Sigmoid colon (tissue), 7 donors: ENCODE data around the gene ASB4. TPM values are rescaled to one million over a fixed set of nuclear protein-coding genes. Genes with fewer than 3 reads are reported as not detected.
"Not testable (repeated sequence)": the region's sequence is repeated elsewhere in the genome, so short reads cannot be mapped to it uniquely, and the experiment has no call there.

Experiments used
- DNase-seq: peaks from one replicate; pipeline ENCODE4 v3.0.0-alpha.2; 2019
- H3K27ac ChIP-seq, 4 donors: fragments of 200-600 bp; sonication (generic); one replicate each; pipeline ENCODE4 v1.5.1; 2016 to 2019; ENCODE audit warnings: mild to moderate bottlenecking in 1 of 4
- H3K27me3 ChIP-seq, 3 donors: fragments of 200-600 bp; sonication (generic); one replicate each; pipeline ENCODE4 v1.5.1; 2019; ENCODE audit warnings: mild to moderate bottlenecking in 1 of 3
- H3K36me3 ChIP-seq, 4 donors: fragments of 200-600 bp; sonication (generic); one replicate each; pipeline ENCODE4 v1.5.1; 2016 to 2019
- H3K4me1 ChIP-seq, 4 donors: fragments of 200-600 bp; sonication (generic); one replicate each; pipeline ENCODE4 v1.5.1; 2017 to 2019
- H3K4me3 ChIP-seq, 4 donors: fragments of 200-600 bp; sonication (generic); one replicate each; pipeline ENCODE4 v1.5.1; 2017 to 2019; ENCODE audit warnings: mild to moderate bottlenecking in 2 of 4, moderate library complexity in 1 of 4
- H3K9me3 ChIP-seq, 4 donors: fragments of 200-600 bp in 3 of 4; sonication (generic) in 3 of 4; one replicate each; pipeline versions ENCODE4 v1.5.1 to v1.6.1; 2013 to 2019
- CTCF ChIP-seq, 4 experiments: fragments of 450-650 bp in 3 of 4; fragments of 200-600 bp in 1 of 4; IDR thresholded peaks; one replicate each; pipeline ENCODE4 v1.5.1; 2016 to 2019; ENCODE audit warnings: antibody characterized with exemption in 4 of 4, mild to moderate bottlenecking in 3 of 4, moderate library complexity in 2 of 4
- EP300 ChIP-seq, 4 donors: sonication (generic); formaldehyde crosslinking; IDR thresholded peaks; one replicate each; pipeline ENCODE4 v1.6.1; 2017; ENCODE audit warnings: antibody characterized with exemption in 4 of 4
- POLR2A ChIP-seq, 2 donors: fragments of 450-650 bp; IDR thresholded peaks; one replicate each; pipeline ENCODE4 v1.6.1; 2016; ENCODE audit warnings: antibody characterized with exemption in 2 of 2, mild to moderate bottlenecking in 2 of 2, moderate library complexity in 2 of 2
- POLR2AphosphoS5 ChIP-seq, 4 donors: sonication (generic); formaldehyde crosslinking; IDR thresholded peaks; one replicate each; pipeline ENCODE4 v1.6.1; 2017; ENCODE audit warnings: antibody characterized with exemption in 4 of 4
- WGBS, 2 donors: extraction: QIAGEN DNeasy Blood & Tissue Kit; methylation state at CpG; one replicate each; pipeline ENCODE4 v1.1.7; 2013; 5-methylcytosine and 5-hydroxymethylcytosine counted together
- intact Hi-C: fragments of 100-400 bp; cut with DNase I; formaldehyde crosslinking; loops from one replicate; pipeline ENCODE4 v1.15.1; 2023
- polyA plus RNA-seq, 3 donors: library from polyadenylated mRNA; stranded (reverse); fragments of 200-250 nt; gene quantifications; one replicate each; pipeline ENCODE4 v1.2.3, GENCODE V29; 2013
- total RNA-seq, 4 donors: library from RNA; depleted of rRNA; stranded (reverse); fragments of >200 nt; gene quantifications; one replicate each; pipeline ENCODE4 v1.1.0, GENCODE V29; 2016
- donor health status: healthy with polysubstance abuse.
- donor health status: Bipolar disorder and iron deficiency.
- donor health status: healthy.

The ASB4 gene
- total and polyA plus RNA-seq, 7 donors: 0.19 TPM; not detected in 6

- intact Hi-C loops: no loop called here
Measured at GRCh38 chr7:95502403-95502802, 16.7 kb downstream of the ASB4 start.

GRCh38 chr7:95503271-95504131 lies 17.8 kb downstream of the ASB4 start:
- 86 to 89% methylated on average over 6 of the region's 6 CpGs for WGBS, 2 donors
- H3K4me3 ChIP-seq: no peak overlapping the region
- no peaks in the 10 kb centered on the region for H3K4me1 ChIP-seq
- H3K9me3 ChIP-seq: no peaks in the 10 kb centered on the region
- no peak for DNase-seq
- H3K36me3 ChIP-seq: no peaks in the 10 kb centered on the region
- intact Hi-C loops: no loop called here
- TF ChIP-seq POLR2A (IDR thresholded peaks at IDR 0.05): no peak
- no peak for TF ChIP-seq POLR2AphosphoS5 (IDR thresholded peaks at IDR 0.05)
- TF ChIP-seq CTCF (IDR thresholded peaks at IDR 0.05): no peak
- no peak overlapping the region for H3K27ac ChIP-seq
- no peaks in the 10 kb centered on the region for H3K27me3 ChIP-seq

More at GRCh38 chr7:95502403-95502802, 16.7 kb downstream of the ASB4 start:
- Histone ChIP-seq H3K4me3 (no peak overlapping the region), H3K36me3 (no peaks in the 10 kb centered on the region), H3K9me3 (no peaks in the 10 kb centered on the region), H3K27ac (no peak overlapping the region), H3K4me1 (no peaks in the 10 kb centered on the region), H3K27me3 (no peaks in the 10 kb centered on the region)
- TF ChIP-seq POLR2AphosphoS5 (IDR thresholded peaks at IDR 0.05): no peak
- TF ChIP-seq EP300 (IDR thresholded peaks at IDR 0.05): no peak
- no peak for TF ChIP-seq CTCF (IDR thresholded peaks at IDR 0.05)
- TF ChIP-seq POLR2A (IDR thresholded peaks at IDR 0.05): no peak
- whole genome bisulfite sequencing, 2 donors: 91 to 94% methylated on average over 1 of the region's 1 CpG
- DNase-seq: no peak

- H3K4me1 ChIP-seq, H3K36me3 ChIP-seq, H3K9me3 ChIP-seq, H3K4me3 ChIP-seq, H3K27me3 ChIP-seq, DNase-seq, intact Hi-C loops, H3K27ac ChIP-seq: not testable (repeated sequence)
- WGBS, 2 donors: 92 to 93% methylated on average over 7 of the region's 7 CpGs
Measured at GRCh38 chr7:95504132-95504588, 18.4 kb downstream of the ASB4 start.

- TF ChIP-seq POLR2A (IDR thresholded peaks at IDR 0.05): no peak
- no peak for TF ChIP-seq CTCF (IDR thresholded peaks at IDR 0.05)
- no peak for TF ChIP-seq POLR2AphosphoS5 (IDR thresholded peaks at IDR 0.05)
- TF ChIP-seq EP300 (IDR thresholded peaks at IDR 0.05): no peak
- H3K4me3 ChIP-seq: no peak overlapping the region
- no peaks in the 10 kb centered on the region for H3K4me1 ChIP-seq
- H3K36me3 ChIP-seq: no peaks in the 10 kb centered on the region
- intact Hi-C loops: no loop called here
- no peak for DNase-seq
- 70 to 82% methylated on average over 2 of the region's 2 CpGs for whole genome bisulfite sequencing, 2 donors
- no peaks in the 10 kb centered on the region for H3K27me3 ChIP-seq
- no peaks in the 10 kb centered on the region for H3K9me3 ChIP-seq
- no peak overlapping the region for H3K27ac ChIP-seq
Measured at GRCh38 chr7:95508780-95509179, 23.0 kb downstream of the ASB4 start.

- no peaks in the 10 kb centered on the region for H3K27me3 ChIP-seq
- no peak overlapping the region for H3K4me3 ChIP-seq
- DNase-seq: no peak
- no peaks in the 10 kb centered on the region for H3K36me3 ChIP-seq
- H3K4me1 ChIP-seq: no peaks in the 10 kb centered on the region
- no peak for TF ChIP-seq POLR2AphosphoS5 (IDR thresholded peaks at IDR 0.05)
- no peak for TF ChIP-seq EP300 (IDR thresholded peaks at IDR 0.05)
- TF ChIP-seq CTCF (IDR thresholded peaks at IDR 0.05): no peak
- TF ChIP-seq POLR2A (IDR thresholded peaks at IDR 0.05): no peak
- H3K9me3 ChIP-seq: no peaks in the 10 kb centered on the region
- 25 to 27% methylated on average over 5 of the region's 5 CpGs for WGBS, 2 donors
- H3K27ac ChIP-seq: no peak overlapping the region
- intact Hi-C loops: no loop called here
Measured at GRCh38 chr7:95509199-95509598, 23.5 kb downstream of the ASB4 start.
